Muscle of leg (tissue), 11 donors: ENCODE data around the gene SDK1. TPM values are rescaled to one million over a fixed set of nuclear protein-coding genes. Genes with fewer than 3 reads are reported as not detected.

ENCODE experiments used
- DNase-seq: peaks from one replicate; pipeline ENCODE4 v3.0.0; 2013
- H3K27ac ChIP-seq: one replicate; pipeline ENCODE4 v1.5.1; 2013; ENCODE audit warnings: mild to moderate bottlenecking, low read length, control low read depth
- H3K27me3 ChIP-seq: one replicate; pipeline ENCODE4 v1.6.1; 2013; ENCODE audit warnings: low read length; ENCODE audit not compliant: control insufficient read depth, insufficient read depth
- H3K36me3 ChIP-seq: one replicate; pipeline ENCODE4 v1.6.1; 2013; ENCODE audit warnings: low read length; ENCODE audit not compliant: control insufficient read depth, insufficient read depth
- H3K4me1 ChIP-seq: one replicate; pipeline ENCODE4 v1.6.1; 2013; ENCODE audit warnings: low read length; ENCODE audit not compliant: control insufficient read depth, insufficient read depth
- H3K4me3 ChIP-seq: one replicate; pipeline ENCODE4 v1.5.1; 2013; ENCODE audit warnings: low read length, control low read depth
- H3K9me3 ChIP-seq: replicated peaks from 2 replicates; pipeline ENCODE4 v1.6.1; 2013; ENCODE audit warnings: low read depth, low read length; ENCODE audit not compliant: control insufficient read depth
- WGBS: methylation state at CpG from one replicate; pipeline ENCODE4 v1.1.5; 2013; ENCODE audit warnings: missing lambda C conversion rate; ENCODE audit not compliant: insufficient coverage; 5-methylcytosine and 5-hydroxymethylcytosine counted together
- polyA plus RNA-seq, 8 donors: library from polyadenylated mRNA; unstranded; fragments of 120-200 nt; gene quantifications; one replicate each; pipeline versions ENCODE4 v1.2.1 to v1.2.3, GENCODE V29; 2013; ENCODE audit warnings: inconsistent platforms in 1 of 8, low replicate concordance in 1 of 8; ENCODE audit not compliant: insufficient read length in 8 of 8, insufficient read depth in 1 of 8
- total RNA-seq: library from RNA; stranded (reverse); fragments of 120-200 nt; gene quantifications from one replicate; pipeline ENCODE4 v1.2.4, GENCODE V29; 2013

Gene SDK1
- total and polyA plus RNA-seq, 9 donors, result 2.3 to 6.4 (median 3.6) TPM

- H3K36me3 ChIP-seq, result no peaks in the 10 kb centered on the region
- peaks cover 25% of the 10 kb centered on the region for H3K4me1 ChIP-seq
- H3K4me3 ChIP-seq, result no peak overlapping the region
- H3K27me3 ChIP-seq, result no peaks in the 10 kb centered on the region
- no peak for DNase-seq
- 76% methylated on average over 16 of the region's 22 CpGs for WGBS
- no peak overlapping the region for H3K27ac ChIP-seq
- no peaks in the 10 kb centered on the region for H3K9me3 ChIP-seq
Observed at GRCh38 chr7:4170997-4171786, 870.1 kb downstream of the SDK1 start.

GRCh38 chr7:4172883-4173282, 871.8 kb downstream of the SDK1 start:
- no peak for DNase-seq
- Histone ChIP-seq H3K4me3 (no peak overlapping the region), H3K27ac (no peak overlapping the region), H3K4me1 (peaks cover 17% of the 10 kb centered on the region), H3K27me3 (no peaks in the 10 kb centered on the region), H3K9me3 (no peaks in the 10 kb centered on the region), H3K36me3 (no peaks in the 10 kb centered on the region)
- WGBS, result 81% methylated on average over 9 of the region's 12 CpGs

GRCh38 chr7:4173615-4174014, 872.6 kb downstream of the SDK1 start:
- DNase-seq, result no peak
- H3K27ac ChIP-seq, result no peak overlapping the region
- WGBS, result 91% methylated on average over 4 of the region's 9 CpGs

GRCh38 chr7:4174016-4174415, 873.0 kb downstream of the SDK1 start:
- DNase-seq, result no peak
- Histone ChIP-seq H3K27ac (no peak overlapping the region), H3K36me3 (no peaks in the 10 kb centered on the region), H3K4me1 (peaks cover 6% of the 10 kb centered on the region), H3K4me3 (no peak overlapping the region), H3K9me3 (no peaks in the 10 kb centered on the region), H3K27me3 (no peaks in the 10 kb centered on the region)
- 79% methylated on average over 8 of the region's 8 CpGs for WGBS

More at GRCh38 chr7:4173615-4174014, 872.6 kb downstream of the SDK1 start:
- no peaks in the 10 kb centered on the region for H3K9me3 ChIP-seq
- no peak overlapping the region for H3K4me3 ChIP-seq
- no peaks in the 10 kb centered on the region for H3K27me3 ChIP-seq
- H3K36me3 ChIP-seq, result no peaks in the 10 kb centered on the region
- peaks cover 9% of the 10 kb centered on the region for H3K4me1 ChIP-seq

GRCh38 chr7:4174451-4174850, 873.4 kb downstream of the SDK1 start:
- 81% methylated on average over 10 of the region's 11 CpGs for WGBS
- Histone ChIP-seq H3K9me3 (no peaks in the 10 kb centered on the region), H3K36me3 (no peaks in the 10 kb centered on the region), H3K27ac (no peak overlapping the region), H3K4me1 (peaks cover 3% of the 10 kb centered on the region), H3K27me3 (no peaks in the 10 kb centered on the region), H3K4me3 (no peak overlapping the region)
- DNase-seq, result no peak

- Histone ChIP-seq H3K27me3 (no peaks in the 10 kb centered on the region), H3K36me3 (no peaks in the 10 kb centered on the region), H3K9me3 (no peaks in the 10 kb centered on the region), H3K27ac (no peak overlapping the region), H3K4me3 (no peak overlapping the region), H3K4me1 (no peaks in the 10 kb centered on the region)
- DNase-seq, result no peak
- WGBS, result 91% methylated on average over 12 of the region's 18 CpGs
Observed at GRCh38 chr7:4174884-4175283, 873.8 kb downstream of the SDK1 start.

GRCh38 chr7:4175346-4175973, 874.4 kb downstream of the SDK1 start:
- WGBS, result 77% methylated on average over 28 of the region's 34 CpGs
- Histone ChIP-seq H3K36me3 (no peaks in the 10 kb centered on the region), H3K27ac (no peak overlapping the region), H3K27me3 (no peaks in the 10 kb centered on the region), H3K9me3 (no peaks in the 10 kb centered on the region), H3K4me1 (no peaks in the 10 kb centered on the region), H3K4me3 (no peak overlapping the region)
- no peak for DNase-seq

- no peak for DNase-seq
- no peak overlapping the region for H3K27ac ChIP-seq
- H3K4me3 ChIP-seq, result no peak overlapping the region
- no peaks in the 10 kb centered on the region for H3K4me1 ChIP-seq
- H3K36me3 ChIP-seq, result no peaks in the 10 kb centered on the region
- H3K27me3 ChIP-seq, result no peaks in the 10 kb centered on the region
- WGBS, result 83% methylated on average over 6 of the region's 6 CpGs
- H3K9me3 ChIP-seq, result no peaks in the 10 kb centered on the region
Observed at GRCh38 chr7:4177001-4177400, 875.9 kb downstream of the SDK1 start.

- DNase-seq, result no peak
- H3K9me3 ChIP-seq, result no peaks in the 10 kb centered on the region
- H3K4me1 ChIP-seq, result no peaks in the 10 kb centered on the region
- no peak overlapping the region for H3K27ac ChIP-seq
- H3K27me3 ChIP-seq, result no peaks in the 10 kb centered on the region
- 97% methylated on average over 16 of the region's 16 CpGs for WGBS
- no peaks in the 10 kb centered on the region for H3K36me3 ChIP-seq
- no peak overlapping the region for H3K4me3 ChIP-seq
Observed at GRCh38 chr7:4178416-4178815, 877.4 kb downstream of the SDK1 start.

GRCh38 chr7:4178916-4179687, 878.0 kb downstream of the SDK1 start:
- Histone ChIP-seq H3K4me1 (no peaks in the 10 kb centered on the region), H3K36me3 (no peaks in the 10 kb centered on the region), H3K27ac (no peak overlapping the region), H3K27me3 (no peaks in the 10 kb centered on the region), H3K4me3 (no peak overlapping the region), H3K9me3 (no peaks in the 10 kb centered on the region)
- 85% methylated on average over 21 of the region's 23 CpGs for WGBS
- DNase-seq, result no peak
